Measurements from ENCODE around the gene FHDC1.

DNA sequence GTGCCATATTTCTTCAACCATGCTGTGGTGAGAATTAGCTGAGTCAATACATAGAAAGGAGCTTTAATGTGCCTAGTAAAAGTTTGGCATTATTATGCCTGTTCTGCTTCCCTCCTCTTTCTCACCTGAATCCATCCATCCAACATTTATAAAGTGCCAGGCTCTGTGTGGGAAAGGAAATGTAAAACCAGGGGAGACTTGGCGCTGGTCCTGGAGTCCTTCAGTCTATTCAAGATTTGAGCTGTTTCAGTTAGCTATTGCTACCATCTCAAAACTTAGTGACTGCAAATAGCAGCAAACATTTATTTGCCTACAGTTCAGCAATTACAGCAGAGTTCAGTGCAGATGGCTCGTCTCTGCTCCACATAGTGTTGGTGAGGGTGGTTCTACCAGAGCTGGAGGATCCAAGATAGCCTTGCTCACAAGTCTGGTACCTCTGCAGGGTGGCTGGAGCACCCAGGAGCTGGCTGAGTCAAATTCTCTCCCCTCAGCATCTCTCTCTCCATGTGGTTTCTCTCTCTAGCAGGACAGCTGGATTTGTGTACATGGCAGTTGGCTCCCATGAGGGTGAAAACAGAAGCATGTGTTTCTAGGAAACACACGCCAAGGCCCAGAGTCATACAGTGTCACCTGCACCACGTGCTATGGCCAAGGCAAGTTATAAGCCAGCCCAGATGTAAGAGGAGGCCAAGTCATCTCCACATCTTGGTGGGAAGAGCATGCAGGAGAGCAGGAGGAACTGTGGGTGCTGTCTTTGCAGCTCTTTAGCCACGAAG lies 77.3 kb downstream of the FHDC1 start:
- no peak for TF ChIP-seq POLR2A (IDR thresholded peaks at IDR 0.05)
- TF ChIP-seq, protein P1, sequence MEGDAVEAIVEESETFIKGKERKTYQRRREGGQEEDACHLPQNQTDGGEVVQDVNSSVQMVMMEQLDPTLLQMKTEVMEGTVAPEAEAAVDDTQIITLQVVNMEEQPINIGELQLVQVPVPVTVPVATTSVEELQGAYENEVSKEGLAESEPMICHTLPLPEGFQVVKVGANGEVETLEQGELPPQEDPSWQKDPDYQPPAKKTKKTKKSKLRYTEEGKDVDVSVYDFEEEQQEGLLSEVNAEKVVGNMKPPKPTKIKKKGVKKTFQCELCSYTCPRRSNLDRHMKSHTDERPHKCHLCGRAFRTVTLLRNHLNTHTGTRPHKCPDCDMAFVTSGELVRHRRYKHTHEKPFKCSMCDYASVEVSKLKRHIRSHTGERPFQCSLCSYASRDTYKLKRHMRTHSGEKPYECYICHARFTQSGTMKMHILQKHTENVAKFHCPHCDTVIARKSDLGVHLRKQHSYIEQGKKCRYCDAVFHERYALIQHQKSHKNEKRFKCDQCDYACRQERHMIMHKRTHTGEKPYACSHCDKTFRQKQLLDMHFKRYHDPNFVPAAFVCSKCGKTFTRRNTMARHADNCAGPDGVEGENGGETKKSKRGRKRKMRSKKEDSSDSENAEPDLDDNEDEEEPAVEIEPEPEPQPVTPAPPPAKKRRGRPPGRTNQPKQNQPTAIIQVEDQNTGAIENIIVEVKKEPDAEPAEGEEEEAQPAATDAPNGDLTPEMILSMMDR (IDR thresholded peaks at IDR 0.05): no peak
